Mesothelial cell of epicardium (in vitro differentiated cells): ENCODE results near the gene PACRG. TPM values are rescaled to one million over a fixed set of nuclear protein-coding genes. Genes with fewer than 3 reads are reported as not detected.

Experiments
- DNase-seq, 2 experiments: peaks; one replicate each; pipeline ENCODE4 v3.0.0; 2021; ENCODE audit warnings: low spot score in 2 of 2; ENCODE audit not compliant: unreplicated experiment in 2 of 2
- H3K27ac Mint-ChIP-seq: 2 replicates; pipeline ENCODE4 v1.8.0; 2021; ENCODE audit warnings: mixed read lengths
- H3K27me3 Mint-ChIP-seq: 2 replicates; pipeline ENCODE4 v1.8.0; 2021; ENCODE audit warnings: low read depth, mixed read lengths
- H3K36me3 Mint-ChIP-seq: 2 replicates; pipeline ENCODE4 v1.8.0; 2021; ENCODE audit warnings: mixed read lengths
- H3K4me1 Mint-ChIP-seq: 2 replicates; pipeline ENCODE4 v1.8.0; 2021; ENCODE audit warnings: mixed read lengths
- H3K4me3 Mint-ChIP-seq: 2 replicates; pipeline ENCODE4 v1.8.0; 2021; ENCODE audit warnings: mild to moderate bottlenecking, moderate library complexity, mixed read lengths
- H3K9me3 Mint-ChIP-seq: 2 replicates; pipeline ENCODE4 v1.8.0; 2021; ENCODE audit warnings: mixed read lengths
- total RNA-seq: library from RNA; stranded (reverse); gene quantifications from 3 replicates; pipeline ENCODE4 v1.2.1, GENCODE V29; 2021
- TF ChIP-seq, protein P1 (sequence below): fragments of 200-600 bp; sonication (generic); IDR thresholded peaks from one replicate; pipeline ENCODE4 v1.5.0; 2021; ENCODE audit warnings: antibody characterized with exemption; ENCODE audit not compliant: unreplicated experiment

The PACRG gene
- total RNA-seq, 1 donor from 2014 or later = 1.6 TPM

DNA sequence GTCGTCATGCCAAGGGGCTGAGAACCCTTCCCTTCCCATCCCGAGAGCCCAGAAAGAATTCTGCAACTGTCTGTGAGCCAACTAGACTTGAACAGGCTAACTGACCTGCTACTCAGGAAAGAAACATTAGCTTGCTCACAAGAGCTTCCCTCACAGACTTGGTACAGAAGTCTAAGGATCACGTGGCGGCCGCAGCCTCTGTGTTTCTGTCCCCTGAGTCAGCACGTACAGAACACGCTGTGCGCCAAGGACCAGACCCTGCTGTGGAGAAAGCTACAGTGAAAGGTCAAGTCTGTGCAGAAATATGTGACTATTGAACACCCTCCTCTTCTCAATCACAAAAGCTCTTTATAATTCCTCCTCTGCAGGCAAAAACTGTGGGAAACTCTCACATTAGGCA is 535.4 kb downstream of the PACRG start:
- H3K27me3 Mint-ChIP-seq = peaks cover 39% of the 10 kb centered on the region
- H3K9me3 Mint-ChIP-seq = no peaks in the 10 kb centered on the region
- no peak for DNase-seq
- H3K4me3 Mint-ChIP-seq = no peak overlapping the region
- no peaks in the 10 kb centered on the region for H3K36me3 Mint-ChIP-seq
- H3K4me1 Mint-ChIP-seq = peaks cover 13% of the 10 kb centered on the region
- no peak overlapping the region for H3K27ac Mint-ChIP-seq
- TF ChIP-seq, protein P1, sequence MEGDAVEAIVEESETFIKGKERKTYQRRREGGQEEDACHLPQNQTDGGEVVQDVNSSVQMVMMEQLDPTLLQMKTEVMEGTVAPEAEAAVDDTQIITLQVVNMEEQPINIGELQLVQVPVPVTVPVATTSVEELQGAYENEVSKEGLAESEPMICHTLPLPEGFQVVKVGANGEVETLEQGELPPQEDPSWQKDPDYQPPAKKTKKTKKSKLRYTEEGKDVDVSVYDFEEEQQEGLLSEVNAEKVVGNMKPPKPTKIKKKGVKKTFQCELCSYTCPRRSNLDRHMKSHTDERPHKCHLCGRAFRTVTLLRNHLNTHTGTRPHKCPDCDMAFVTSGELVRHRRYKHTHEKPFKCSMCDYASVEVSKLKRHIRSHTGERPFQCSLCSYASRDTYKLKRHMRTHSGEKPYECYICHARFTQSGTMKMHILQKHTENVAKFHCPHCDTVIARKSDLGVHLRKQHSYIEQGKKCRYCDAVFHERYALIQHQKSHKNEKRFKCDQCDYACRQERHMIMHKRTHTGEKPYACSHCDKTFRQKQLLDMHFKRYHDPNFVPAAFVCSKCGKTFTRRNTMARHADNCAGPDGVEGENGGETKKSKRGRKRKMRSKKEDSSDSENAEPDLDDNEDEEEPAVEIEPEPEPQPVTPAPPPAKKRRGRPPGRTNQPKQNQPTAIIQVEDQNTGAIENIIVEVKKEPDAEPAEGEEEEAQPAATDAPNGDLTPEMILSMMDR = no peak

DNA sequence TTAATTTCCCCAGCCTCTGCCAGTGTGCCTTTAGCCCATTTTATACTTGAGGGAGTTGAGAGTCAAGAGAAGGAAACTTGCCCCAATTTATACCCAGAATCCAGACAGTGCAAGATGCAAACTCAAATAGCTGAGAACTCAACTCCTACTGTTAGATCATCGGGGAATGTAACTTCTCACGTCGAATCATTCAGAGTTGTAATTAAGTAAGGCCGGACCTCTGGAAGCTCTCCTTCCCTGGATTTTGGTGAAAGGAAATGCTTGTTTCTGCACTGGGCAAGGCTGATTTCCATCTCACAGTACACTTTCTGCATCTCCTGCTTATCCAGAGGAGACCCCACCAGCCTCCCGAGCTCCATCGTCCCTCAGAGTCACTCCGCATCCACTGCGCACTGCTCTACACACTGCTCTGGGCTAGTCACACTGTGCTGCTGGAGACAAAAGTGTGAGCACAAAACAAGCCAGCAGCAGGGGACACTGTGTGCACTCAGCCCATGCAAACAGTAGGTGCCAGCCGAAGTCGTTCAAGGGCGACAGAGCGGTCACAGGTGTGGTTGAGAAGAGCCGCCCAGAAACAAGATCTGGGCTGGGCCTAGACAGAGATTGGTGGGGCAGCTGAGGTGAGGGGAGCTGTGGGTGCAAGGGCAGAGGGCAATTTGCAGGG is 536.4 kb downstream of the PACRG start:
- Mint-ChIP-seq H3K9me3 (no peaks in the 10 kb centered on the region), H3K27ac (no peak overlapping the region), H3K4me1 (peaks cover 13% of the 10 kb centered on the region), H3K36me3 (no peaks in the 10 kb centered on the region), H3K27me3 (peaks cover 36% of the 10 kb centered on the region), H3K4me3 (no peak overlapping the region)
- TF ChIP-seq, protein P1 = no peak
- no peak for DNase-seq

DNA sequence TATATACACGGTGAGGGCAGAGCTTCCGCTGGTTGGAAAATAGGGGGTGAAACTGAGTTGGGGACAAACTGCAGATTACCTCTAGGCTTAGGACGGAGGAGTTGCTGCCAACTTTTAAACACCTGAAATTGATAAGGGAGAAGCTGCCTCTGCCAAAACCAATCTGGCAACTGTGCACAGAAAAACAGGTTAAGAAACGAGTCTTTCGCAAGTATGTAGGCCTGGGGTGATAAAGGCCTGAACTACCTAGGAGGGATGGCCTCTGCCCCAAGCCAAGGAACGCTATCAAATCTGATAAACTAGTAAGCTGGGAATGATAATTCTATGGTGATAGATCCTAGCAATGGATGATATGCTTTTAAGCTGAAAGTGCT is 536.9 kb downstream of the PACRG start:
- Mint-ChIP-seq H3K4me3 (no peak overlapping the region), H3K4me1 (peaks cover 13% of the 10 kb centered on the region), H3K27me3 (peaks cover 31% of the 10 kb centered on the region), H3K9me3 (no peaks in the 10 kb centered on the region), H3K36me3 (no peaks in the 10 kb centered on the region), H3K27ac (no peak overlapping the region)
- TF ChIP-seq, protein P1 = no peak
- DNase-seq = no peak

DNA sequence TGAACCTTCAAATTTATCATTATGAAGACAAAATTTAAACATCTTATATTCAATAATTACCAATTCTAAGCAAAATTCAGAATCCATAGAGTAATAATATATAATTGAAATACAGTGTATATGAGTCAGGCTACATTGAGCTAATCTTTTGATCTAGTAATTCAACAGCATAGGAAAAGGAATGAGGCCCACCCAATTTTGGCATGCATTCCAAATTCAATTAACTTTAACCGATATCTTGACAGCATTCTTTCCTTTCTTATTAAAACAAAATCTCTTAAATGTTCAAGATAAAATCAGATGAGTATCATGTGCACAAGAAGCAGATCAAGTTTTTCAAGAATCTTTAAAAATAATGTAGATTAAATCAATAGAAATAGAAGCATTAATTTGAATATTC is 553.9 kb downstream of the PACRG start:
- H3K9me3 Mint-ChIP-seq = peaks cover 24% of the 10 kb centered on the region
- H3K36me3 Mint-ChIP-seq = no peaks in the 10 kb centered on the region
- peaks cover 12% of the 10 kb centered on the region for H3K27me3 Mint-ChIP-seq
- peaks cover 19% of the 10 kb centered on the region for H3K4me1 Mint-ChIP-seq
- no peak overlapping the region for H3K4me3 Mint-ChIP-seq
- TF ChIP-seq, protein P1 = no peak
- no peak overlapping the region for H3K27ac Mint-ChIP-seq
- DNase-seq = no peak

DNA sequence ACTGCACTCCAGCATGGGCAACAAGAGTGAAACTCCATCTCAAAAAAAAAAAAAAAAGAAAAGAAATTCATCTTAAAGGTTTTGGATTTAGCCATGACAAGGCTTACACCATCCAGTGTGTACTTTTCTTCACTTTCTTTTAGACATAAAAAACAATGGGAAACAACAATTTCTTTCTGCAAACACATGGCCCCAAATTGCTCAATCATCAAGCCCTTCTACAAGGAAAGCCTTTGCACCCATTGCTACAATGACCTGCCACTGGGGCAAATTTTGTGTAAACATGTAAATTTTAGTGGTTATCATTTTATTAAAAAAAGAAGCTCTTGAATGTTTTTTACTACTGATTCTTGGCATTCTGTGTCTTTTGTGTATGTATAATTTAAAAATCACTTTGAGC is 554.9 kb downstream of the PACRG start:
- Mint-ChIP-seq H3K27me3 (peaks cover 12% of the 10 kb centered on the region), H3K36me3 (no peaks in the 10 kb centered on the region), H3K4me3 (no peak overlapping the region), H3K27ac (no peak overlapping the region), H3K9me3 (peaks cover 22% of the 10 kb centered on the region), H3K4me1 (peaks cover 19% of the 10 kb centered on the region)
- TF ChIP-seq, protein P1 = no peak
- no peak for DNase-seq

DNA sequence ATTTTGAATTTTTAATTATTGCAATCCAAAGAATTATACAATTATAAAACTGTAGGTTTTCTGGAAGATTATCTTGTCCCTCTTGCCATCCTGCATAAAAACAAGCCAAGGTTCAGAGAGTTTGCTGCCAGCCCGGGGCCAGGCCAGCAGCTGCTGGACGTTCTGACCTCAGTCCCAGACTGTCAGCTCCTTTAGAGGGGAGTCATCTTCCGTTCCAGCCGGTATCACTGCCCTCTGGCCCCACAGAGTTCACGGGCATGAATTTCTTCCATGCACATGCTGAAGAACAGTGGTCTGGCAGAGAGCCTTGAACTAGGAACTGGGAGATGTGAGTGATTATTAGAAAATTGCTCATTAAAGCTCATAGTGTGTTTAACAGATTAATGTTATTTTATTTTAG is 556.4 kb downstream of the PACRG start:
- Mint-ChIP-seq H3K27me3 (peaks cover 12% of the 10 kb centered on the region), H3K4me3 (no peak overlapping the region), H3K27ac (no peak overlapping the region), H3K4me1 (peaks cover 19% of the 10 kb centered on the region), H3K9me3 (peaks cover 8% of the 10 kb centered on the region), H3K36me3 (no peaks in the 10 kb centered on the region)
- TF ChIP-seq, protein P1 = no peak
- DNase-seq = no peak
